T-helper 22 cell (primary cell): ENCODE results near the gene FAM236A.
"Not testable (repeated sequence)": the region's sequence is repeated elsewhere in the genome, so short reads cannot be mapped to it uniquely, and the experiment has no call there.

Experiments
- DNase-seq: peaks from one replicate; pipeline ENCODE4 v3.0.0-alpha.2; 2020; ENCODE audit warnings: low read depth

The FAM236A gene

GRCh38 chrX:72937906-72938305, at the start of gene FAM236A:
FAM236A (plus strand) TSS chrX:72938206; CDS start chrX:72938263, 57 bp downstream.
- not testable (repeated sequence) for DNase-seq

DNA sequence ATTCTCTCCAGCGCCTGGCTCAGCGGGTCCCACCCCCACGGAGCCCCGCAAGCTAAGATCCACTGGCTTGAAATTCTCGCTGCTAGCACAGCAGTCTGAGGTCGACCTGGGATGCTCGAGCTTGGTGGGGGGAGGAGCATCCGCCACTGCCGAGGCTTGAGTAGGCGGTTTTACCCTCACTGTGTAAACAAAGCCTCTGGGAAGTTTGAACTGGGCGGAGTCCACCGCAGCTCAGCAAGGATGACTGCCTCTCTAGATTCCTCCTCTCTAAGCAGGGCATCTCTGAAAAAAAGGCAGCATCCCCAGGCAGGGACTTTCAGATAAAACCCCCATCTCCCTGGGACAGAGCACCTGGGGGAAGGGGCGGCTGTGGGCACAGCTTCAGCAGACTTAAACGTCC, 48.3 kb upstream of the FAM236A start:
- DNase-seq: not testable (repeated sequence)

- not testable (repeated sequence) for DNase-seq
Measured at GRCh38 chrX:72912315-72912714, 25.7 kb upstream of the FAM236A start, which contains the start of gene FAM236C. FAM236C (plus strand) TSS chrX:72912615; CDS start chrX:72912715, 100 bp downstream.

DNA sequence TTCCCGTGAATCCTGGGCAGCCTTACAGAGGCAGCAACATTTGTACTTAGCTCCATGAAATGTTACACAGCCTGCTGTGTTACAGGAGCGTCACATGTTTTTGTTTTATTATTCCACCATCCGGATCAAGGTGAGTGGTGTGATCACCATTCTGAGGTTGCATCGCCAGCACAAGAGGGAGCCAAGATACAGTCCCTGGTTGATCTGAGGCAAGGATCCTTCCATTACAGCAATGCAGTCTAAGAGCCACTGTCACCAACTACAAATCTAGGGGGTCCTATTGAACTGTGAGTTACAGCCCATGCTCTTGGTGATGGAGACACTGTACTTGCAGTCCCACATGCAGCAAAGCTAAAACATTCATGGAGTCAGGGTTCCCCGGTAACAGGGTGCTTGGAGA, 21.9 kb upstream of the FAM236A start:
- not testable (repeated sequence) for DNase-seq

DNA sequence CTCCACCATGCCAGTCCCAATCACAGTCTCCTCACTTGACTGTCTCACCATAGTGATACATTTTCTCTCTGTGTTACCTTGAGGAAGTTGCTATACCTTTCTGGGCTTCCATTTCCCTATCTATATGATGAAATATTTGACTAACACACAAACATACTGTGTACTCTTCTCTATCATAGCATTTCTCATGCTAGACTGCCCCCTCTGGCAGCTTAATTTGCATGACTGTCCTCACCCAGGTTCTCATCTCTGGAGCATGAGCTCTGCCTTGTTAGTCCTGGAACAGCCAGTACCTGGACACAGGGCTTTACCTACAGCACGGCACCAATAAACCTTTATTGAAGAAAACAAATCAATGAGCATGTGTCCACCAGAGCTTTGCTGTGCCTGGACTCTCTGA, 5.7 kb upstream of the FAM236A start:
- DNase-seq: not testable (repeated sequence)

DNA sequence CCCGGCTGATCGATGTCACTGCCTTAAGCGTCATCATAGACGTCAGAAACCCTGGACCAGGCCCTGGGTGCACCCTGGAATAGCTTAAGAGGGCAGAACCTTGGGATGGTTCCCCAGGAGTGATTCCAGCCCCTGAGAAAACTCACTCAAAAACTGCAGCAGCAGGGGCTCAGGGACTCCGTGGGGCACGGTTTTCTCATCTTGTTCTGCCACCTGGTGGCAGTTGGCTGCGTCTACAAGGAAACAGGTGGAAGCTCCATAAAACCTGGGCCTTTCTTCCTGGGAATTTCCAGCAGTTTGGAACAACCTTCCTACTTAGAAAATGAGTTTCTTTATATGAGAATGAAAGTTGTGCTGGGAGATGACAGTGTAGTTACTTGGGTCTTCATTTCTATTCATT, 1.6 kb upstream of the FAM236A start:
- not testable (repeated sequence) for DNase-seq

DNA sequence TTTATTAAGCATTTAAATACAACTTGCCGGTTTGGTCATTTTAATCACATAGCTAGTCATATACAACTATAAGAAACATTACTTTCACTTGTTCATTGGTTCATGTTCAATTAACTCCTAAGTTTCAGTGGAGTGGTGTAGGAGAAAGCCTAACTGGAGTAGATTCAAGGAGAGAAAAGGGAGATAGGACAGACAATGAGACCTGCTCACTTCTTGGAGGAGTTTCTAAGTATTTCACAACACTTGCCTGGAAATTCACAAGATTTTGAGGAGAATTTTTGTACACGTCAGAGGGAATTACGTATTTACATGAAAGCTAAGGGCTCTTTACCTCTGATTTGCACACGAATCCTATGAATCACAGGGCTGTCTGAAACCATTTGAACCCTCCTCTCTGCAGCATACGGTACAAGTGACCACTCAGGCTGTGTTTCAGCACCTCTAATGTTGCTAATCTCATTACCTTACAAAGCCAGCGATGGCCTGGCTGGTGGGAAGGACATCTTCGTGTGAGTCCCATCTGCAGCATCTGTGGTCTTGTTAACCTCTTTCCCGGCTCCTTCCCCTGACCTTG, 1.0 kb upstream of the FAM236A start:
- DNase-seq: not testable (repeated sequence)

DNA sequence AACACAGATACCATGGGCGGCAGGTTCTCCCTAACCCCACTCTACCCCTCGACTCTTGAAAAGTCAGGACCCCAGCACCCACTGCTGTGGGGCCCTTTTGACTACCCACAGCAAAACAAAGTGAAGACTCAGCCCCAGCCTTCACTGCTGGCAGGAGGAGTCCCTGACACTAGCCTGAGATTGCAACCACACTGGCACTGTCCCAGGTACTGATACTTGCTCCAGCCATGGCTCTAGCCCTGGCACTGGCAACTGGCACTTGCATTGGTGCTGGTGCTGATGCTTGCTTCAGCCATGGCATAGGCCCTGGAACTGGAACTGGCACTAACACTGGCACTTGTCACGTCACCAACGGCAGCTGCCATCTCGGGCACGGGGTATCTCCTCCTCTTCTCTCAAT, 4.3 kb downstream of the FAM236A start:
- DNase-seq: not testable (repeated sequence)

GRCh38 chrX:72943035-72943818, 5.2 kb downstream of the FAM236A start:
- DNase-seq: not testable (repeated sequence)

- DNase-seq: not testable (repeated sequence)
Measured at GRCh38 chrX:72943819-72944169, 5.8 kb downstream of the FAM236A start, which contains the start of gene DMRTC1. DMRTC1 (minus strand) TSS chrX:72943837; CDS start chrX:72875694, 68,143 bp downstream.

DNA sequence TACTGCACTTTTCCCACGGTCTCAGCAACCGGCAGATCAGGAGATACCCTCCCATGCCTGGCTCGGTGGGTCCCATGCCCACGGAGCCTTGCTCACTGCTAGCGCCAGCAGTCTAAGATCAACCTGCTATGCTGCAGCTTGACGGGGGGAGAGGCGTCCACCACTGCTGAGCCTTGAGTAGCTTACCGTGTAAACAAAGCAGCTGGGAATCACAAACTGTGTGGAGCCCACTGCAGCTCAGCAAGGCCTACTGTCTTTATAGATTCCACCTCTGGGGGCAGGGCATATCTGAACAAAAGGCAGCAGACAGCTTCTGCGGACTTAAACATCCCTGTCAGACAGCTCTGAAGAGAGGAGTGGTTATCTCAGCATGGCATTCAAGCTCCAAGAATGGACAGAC, 22.0 kb downstream of the FAM236A start:
- not testable (repeated sequence) for DNase-seq

- DNase-seq: not testable (repeated sequence)
Measured at GRCh38 chrX:72971859-72972258, 33.9 kb downstream of the FAM236A start.

DNA sequence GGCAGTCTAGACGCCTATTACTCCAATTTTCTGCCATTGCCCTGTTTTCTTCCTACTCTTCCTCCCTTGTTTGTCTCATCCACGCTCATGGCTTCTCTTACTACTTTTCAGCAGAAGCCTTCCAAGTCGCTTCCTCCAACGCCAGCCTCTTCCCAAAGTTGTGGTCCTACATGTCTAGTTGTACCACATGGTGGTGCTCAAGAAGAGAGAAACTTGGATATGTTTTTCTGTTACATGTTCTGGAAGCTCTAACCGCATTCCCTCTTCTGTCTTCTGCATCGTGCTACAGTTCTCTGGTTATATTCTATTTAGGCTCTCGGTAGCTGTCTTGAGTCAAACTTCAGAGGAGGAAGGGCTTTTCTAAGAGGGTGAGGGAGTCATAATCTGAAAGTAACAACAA, 36.9 kb downstream of the FAM236A start:
- not testable (repeated sequence) for DNase-seq

DNA sequence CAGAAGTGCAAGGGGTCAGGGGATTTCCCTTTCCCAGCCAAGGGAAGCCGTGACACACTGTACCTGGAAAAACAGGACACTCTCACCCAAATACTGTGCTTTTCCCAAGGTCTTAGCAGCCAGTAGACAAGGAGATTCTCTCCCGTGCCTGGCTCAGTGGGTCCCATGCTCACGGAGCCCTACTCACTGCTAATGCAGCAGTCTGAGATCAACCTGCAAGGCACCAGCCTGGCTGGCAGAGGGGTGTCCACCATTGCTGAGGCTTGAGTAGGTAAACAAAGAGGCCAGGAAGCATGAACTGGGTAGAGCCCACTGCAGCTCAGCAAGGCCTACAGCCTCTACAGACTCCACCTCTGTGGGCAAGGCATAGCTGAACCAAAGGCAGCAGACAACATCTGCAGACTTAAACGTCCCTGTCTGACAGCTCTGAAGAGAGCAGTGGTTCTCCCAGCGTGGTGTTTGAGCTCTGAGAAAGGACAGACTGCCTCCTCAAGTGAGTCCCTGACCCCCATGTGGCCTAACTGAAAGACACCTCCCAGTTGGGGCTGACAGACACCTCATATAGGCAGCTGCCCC, 43.0 kb downstream of the FAM236A start:
- DNase-seq: not testable (repeated sequence)
